Measurements from ENCODE around the gene CLCN7. TPM values are rescaled to one million over a fixed set of nuclear protein-coding genes. Genes with fewer than 3 reads are reported as not detected.

Gene CLCN7
- total and polyA plus RNA-seq, 2 of the 13 experiments (the other 11 are each of a cell fraction or from before 2014, with no cell fraction given) = 24.6 to 25.1 TPM

DNA sequence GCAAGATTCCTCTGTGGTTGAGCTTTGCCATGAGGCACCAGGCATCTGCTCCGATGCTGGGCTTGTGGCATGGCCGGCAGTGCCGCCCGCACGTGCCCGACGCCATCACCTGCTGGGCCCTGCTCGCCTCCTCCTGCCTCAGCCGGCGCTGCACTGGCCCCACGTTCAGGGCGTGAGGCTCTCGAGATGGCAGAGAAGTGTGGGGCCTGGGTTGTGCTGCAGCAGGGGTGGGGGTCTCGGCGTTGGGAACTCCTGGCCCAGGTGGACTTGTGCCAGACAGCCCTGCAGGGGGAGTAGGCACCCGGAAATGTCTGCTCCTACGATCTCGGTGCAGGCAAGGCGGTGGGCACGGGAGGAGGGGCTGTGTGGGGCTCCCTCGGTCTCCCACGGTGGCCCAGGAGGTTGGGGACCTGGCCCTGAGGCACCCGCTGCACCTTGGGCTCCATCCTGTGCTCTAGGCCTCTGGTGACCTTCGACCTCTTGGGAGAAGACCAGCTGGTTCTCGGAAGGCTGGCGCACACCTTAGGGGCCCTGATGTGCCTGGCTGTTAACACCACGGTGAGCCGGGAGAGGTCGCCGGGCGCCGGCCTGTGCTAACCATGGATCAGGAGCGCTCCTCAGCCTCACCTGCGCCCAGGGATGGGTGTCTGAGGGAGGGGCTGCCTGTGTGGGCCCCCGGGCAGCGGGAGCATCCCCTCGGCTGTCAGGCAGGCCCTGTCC, 31.8 kb upstream of the CLCN7 start:
- Histone ChIP-seq H3K4me3 (replicated peaks in 1 of 3; ENCODE audit: insufficient read depth in 1 of 3, low read depth in 2 of 3, low read length in 3 of 3) (no peak overlapping the region), H3K27me3 (ENCODE audit: control insufficient read depth in 1 of 2, insufficient read depth in 2 of 2, low read length in 2 of 2) (no peaks in the 10 kb centered on the region), H3K36me3 (replicated peaks in 1 of 2; ENCODE audit: control insufficient read depth in 1 of 2, insufficient read depth in 2 of 2, low read length in 2 of 2) (peaks cover 10 to 20% of the 10 kb centered on the region in 2 experiments; a peak in 2 of 5 replicates), H4K20me1 (ENCODE audit: insufficient read depth, low read length) (no peaks in the 10 kb centered on the region), H3K4me1 (ENCODE audit: insufficient read depth, low read length) (no peaks in the 10 kb centered on the region), H3K27ac (ENCODE audit: extremely low read length, insufficient read depth, low read length) (no peak overlapping the region), H3K9ac (ENCODE audit: insufficient read depth, low read depth, low read length) (no peak overlapping the region), H3K9me3 (ENCODE audit: low read length) (no peaks in the 10 kb centered on the region), H3K4me2 (ENCODE audit: low read depth, low read length) (no peak overlapping the region), H3K79me2 (ENCODE audit: insufficient read depth, low read length) (no peaks in the 10 kb centered on the region), H2AFZ (ENCODE audit: low read length) (no peak overlapping the region)
- in situ Hi-C loops (cut with HindIII; ENCODE audit: extremely low pct_ligation_motif_present, low pct_unique_long_range_greater_than_20kb) (no loop called here), intact Hi-C loops (cut with micrococcal nuclease; ENCODE audit: unreplicated experiment) (no loop called here)
- BruUV-seq (replicated peaks) = no TSS peak
- ATAC-seq = no peak
- no peak for DNase-seq (ENCODE audit: low spot score)
- TF ChIP-seq PPARG (CRISPR knock-in tag; conservative IDR thresholded peaks at IDR 0.05) = no peak
- no peak for TF ChIP-seq PCBP1 (IDR thresholded peaks at IDR 0.05; ENCODE audit: borderline replicate concordance, low read depth, low read length)
- no peak for TF ChIP-seq SETDB1 (CRISPR knock-in tag; IDR thresholded peaks at IDR 0.05; ENCODE audit: borderline replicate concordance)
- no peak for TF ChIP-seq ZNF3 (CRISPR knock-in tag; IDR thresholded peaks at IDR 0.05)
- TF ChIP-seq NR2F6 (IDR thresholded peaks at IDR 0.05) = no peak
- no peak for TF ChIP-seq NR2F6 (CRISPR knock-in tag; IDR thresholded peaks at IDR 0.05)
- TF ChIP-seq, protein P1, sequence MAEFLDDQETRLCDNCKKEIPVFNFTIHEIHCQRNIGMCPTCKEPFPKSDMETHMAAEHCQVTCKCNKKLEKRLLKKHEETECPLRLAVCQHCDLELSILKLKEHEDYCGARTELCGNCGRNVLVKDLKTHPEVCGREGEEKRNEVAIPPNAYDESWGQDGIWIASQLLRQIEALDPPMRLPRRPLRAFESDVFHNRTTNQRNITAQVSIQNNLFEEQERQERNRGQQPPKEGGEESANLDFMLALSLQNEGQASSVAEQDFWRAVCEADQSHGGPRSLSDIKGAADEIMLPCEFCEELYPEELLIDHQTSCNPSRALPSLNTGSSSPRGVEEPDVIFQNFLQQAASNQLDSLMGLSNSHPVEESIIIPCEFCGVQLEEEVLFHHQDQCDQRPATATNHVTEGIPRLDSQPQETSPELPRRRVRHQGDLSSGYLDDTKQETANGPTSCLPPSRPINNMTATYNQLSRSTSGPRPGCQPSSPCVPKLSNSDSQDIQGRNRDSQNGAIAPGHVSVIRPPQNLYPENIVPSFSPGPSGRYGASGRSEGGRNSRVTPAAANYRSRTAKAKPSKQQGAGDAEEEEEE (CRISPR knock-in tag; IDR thresholded peaks at IDR 0.05; ENCODE audit: borderline replicate concordance) = no peak
- no peak for TF ChIP-seq ZNF556 (CRISPR knock-in tag; IDR thresholded peaks at IDR 0.05; ENCODE audit: borderline replicate concordance)
- no peak for TF ChIP-seq SOX6 (IDR thresholded peaks at IDR 0.05)
- TF ChIP-seq SOX6 (CRISPR knock-in tag; IDR thresholded peaks at IDR 0.05) = no peak
- no peak for TF ChIP-seq ZNF34 (CRISPR knock-in tag; IDR thresholded peaks at IDR 0.05; ENCODE audit: borderline replicate concordance)
- FAIRE-seq = no peak
- 100% methylated on average over 7 of the region's 37 CpGs for WGBS (ENCODE audit: low lambda C conversion rate)
- ChIA-PET POLR2A (no interaction called here), CTCF (ENCODE audit: low intra/inter-chr PET ratio, low total read pairs) (no interaction called here)
